Endothelial cell of umbilical vein (primary cell): ENCODE results near the gene KLF3. TPM values are rescaled to one million over a fixed set of nuclear protein-coding genes. Genes with fewer than 3 reads are reported as not detected.

ENCODE experiments used
- BruUV-seq: library from RNA; stranded (reverse); fragments of 400-500 nt; replicated peaks from 2 replicates; lab custom pipeline; 2021; lab: Mats Ljungman, UMichigan
- CTCF ChIA-PET: fragments of 300-600, 350-600 bp; sonication (Branson Sonifier 250); formaldehyde crosslinking; loops from one replicate; lab custom pipeline; 2021; ENCODE audit warnings: antibody characterized with exemption, inconsistent platforms; lab: Charles Lee
- POLR2A ChIA-PET: fragments of 300-600, 350-600 bp; sonication (Branson Sonifier 250); formaldehyde crosslinking; loops from one replicate; lab custom pipeline; 2021; ENCODE audit warnings: antibody characterized with exemption, inconsistent platforms; lab: Charles Lee
- DNase-seq: peaks from one replicate; pipeline ENCODE4 v3.0.0-alpha.2; 2011; ENCODE audit warnings: low read depth, low spot score
- FAIRE-seq: peaks from 2 replicates; lab custom pipeline; 2011; peaks lifted over from hg19 to GRCh38; lab: Jason Lieb, UNC
- H2AFZ ChIP-seq: 2 replicates; pipeline ENCODE4 v1.6.0; 2012; ENCODE audit warnings: low read depth, low read length, control low read depth, inconsistent platforms
- H3K27ac ChIP-seq: 2 replicates; pipeline ENCODE4 v1.5.1; 2011; ENCODE audit warnings: low read depth, mild to moderate bottlenecking, control low read depth, low read length, moderate library complexity; ENCODE audit not compliant: insufficient read depth
- H3K27me3 ChIP-seq, 2 experiments: 2 replicates each; pipeline versions ENCODE4 v1.6.0 to v1.6.1; 2011; ENCODE audit warnings: low read length in 2 of 2, mixed read lengths in 1 of 2; ENCODE audit not compliant: control insufficient read depth in 2 of 2, insufficient read depth in 2 of 2
- H3K36me3 ChIP-seq, 2 experiments: 2 replicates in 1 of 2; 3 replicates in 1 of 2; pipeline ENCODE4 v1.5.1; 2011; ENCODE audit warnings: low read length in 2 of 2, mild to moderate bottlenecking in 1 of 2, moderate library complexity in 1 of 2; ENCODE audit not compliant: control insufficient read depth in 2 of 2, insufficient read depth in 2 of 2; ENCODE audit errors: extremely low read depth in 1 of 2
- H3K4me1 ChIP-seq: 3 replicates; pipeline ENCODE4 v1.5.1; 2011; ENCODE audit warnings: mild to moderate bottlenecking, low read length; ENCODE audit not compliant: control insufficient read depth, insufficient read depth; ENCODE audit errors: extremely low read depth
- H3K4me2 ChIP-seq: 2 replicates; pipeline ENCODE4 v1.6.1; 2011; ENCODE audit warnings: low read length, control low read depth, mixed read lengths; ENCODE audit not compliant: insufficient read depth
- H3K4me3 ChIP-seq, 3 experiments: fragments of 200-600 bp in 1 of 3; sonication (generic), shearing (Covaris generic) in 1 of 3; replicated peaks in 1 of 3; 2 replicates each; pipeline ENCODE4 v1.5.1; 2011 to 2016; ENCODE audit warnings: control low read depth in 3 of 3, low read length in 3 of 3, mild to moderate bottlenecking in 2 of 3, inconsistent platforms in 1 of 3, low read depth in 1 of 3, moderate library complexity in 1 of 3; ENCODE audit not compliant: insufficient read depth in 1 of 3
- H3K79me2 ChIP-seq: 2 replicates; pipeline ENCODE4 v1.6.0; 2012; ENCODE audit warnings: low read length, inconsistent platforms; ENCODE audit not compliant: control insufficient read depth, insufficient read depth
- H3K9ac ChIP-seq: replicated peaks from 2 replicates; pipeline ENCODE3; 2011; ENCODE audit warnings: low read length, control low read depth; ENCODE audit not compliant: insufficient read depth; ENCODE audit errors: extremely low read depth
- H3K9me1 ChIP-seq: replicated peaks from 3 replicates; pipeline ENCODE4 v1.6.0; 2011; ENCODE audit warnings: mild to moderate bottlenecking, low read length; ENCODE audit not compliant: control insufficient read depth, insufficient read depth; ENCODE audit errors: extremely low read depth
- H3K9me3 ChIP-seq: replicated peaks from 2 replicates; pipeline ENCODE4 v1.5.1; 2012; ENCODE audit warnings: low read length, inconsistent platforms; ENCODE audit not compliant: control insufficient read depth, insufficient read depth
- H4K20me1 ChIP-seq: replicated peaks from 2 replicates; pipeline ENCODE3; 2011; ENCODE audit warnings: mild to moderate bottlenecking, low read length; ENCODE audit not compliant: control insufficient read depth, insufficient read depth; ENCODE audit errors: extremely low read depth
- CTCF ChIP-seq, 2 donors: IDR thresholded peaks; 1 replicate in 1 of 2; 2 replicates in 1 of 2; pipeline ENCODE4 v1.5.1; 2011; ENCODE audit warnings: low read length in 2 of 2, mild to moderate bottlenecking in 2 of 2, moderate library complexity in 2 of 2, control low read depth in 1 of 2, inconsistent platforms in 1 of 2, low read depth in 1 of 2; ENCODE audit not compliant: insufficient read depth in 1 of 2; ENCODE audit errors: extremely low read depth in 1 of 2
- EZH2 ChIP-seq: IDR thresholded peaks from 2 replicates; pipeline ENCODE4 v1.6.1; 2012; ENCODE audit warnings: borderline replicate concordance, low read depth, mild to moderate bottlenecking, moderate library complexity, low read length, inconsistent platforms; ENCODE audit not compliant: severe bottlenecking
- FOS ChIP-seq: IDR thresholded peaks from 2 replicates; pipeline ENCODE4 v1.6.1; 2011; ENCODE audit warnings: mild to moderate bottlenecking, low read length, moderate library complexity, borderline replicate concordance; ENCODE audit not compliant: insufficient read depth
- GATA2 ChIP-seq: IDR thresholded peaks from 2 replicates; pipeline ENCODE4 v1.7.0; 2011; ENCODE audit warnings: low read depth, mild to moderate bottlenecking, moderate library complexity, mixed read lengths, low read length; ENCODE audit not compliant: insufficient read length, insufficient read depth
- JUN ChIP-seq: IDR thresholded peaks from 2 replicates; pipeline ENCODE4 v1.6.1; 2011; ENCODE audit warnings: borderline replicate concordance, low read depth; ENCODE audit not compliant: insufficient read length, insufficient read depth
- MAX ChIP-seq: IDR thresholded peaks from 2 replicates; pipeline ENCODE4 v1.6.1; 2011; ENCODE audit not compliant: insufficient read depth, insufficient read length
- MYC ChIP-seq: IDR thresholded peaks from one replicate; pipeline ENCODE4 v1.6.1; 2011; ENCODE audit warnings: mild to moderate bottlenecking, low read depth, low read length
- POLR2A ChIP-seq: IDR thresholded peaks from 2 replicates; pipeline ENCODE4 v1.6.1; 2012; ENCODE audit warnings: low read depth, mild to moderate bottlenecking, control low read depth, low read length
- POLR2AphosphoS5 ChIP-seq: IDR thresholded peaks from 2 replicates; pipeline ENCODE4 v1.6.1; 2012; ENCODE audit warnings: low read depth, mild to moderate bottlenecking, control low read depth, low read length, moderate library complexity; ENCODE audit not compliant: insufficient read depth
- dilution Hi-C: fragments of 300-500 bp; cut with MboI; formaldehyde crosslinking; loops from one replicate; pipeline ENCODE4 v1.15.0; 2019; ENCODE audit warnings: low sequenced_read_pairs; ENCODE audit not compliant: extremely low pct_ligation_motif_present
- intact Hi-C: fragments of 100-400 bp; cut with micrococcal nuclease; formaldehyde crosslinking; loops from one replicate; pipeline ENCODE4 v1.10.0; 2022
- polyA plus RNA-seq, 4 experiments: library from polyadenylated mRNA; depleted of rRNA in 3 of 4; stranded (reverse) in 3 of 4; unstranded in 1 of 4; fragments of >200 nt; gene quantifications; 2 replicates each; pipeline versions ENCODE4 v1.2.1 to v1.2.3, GENCODE V29; 2011 to 2012; ENCODE audit warnings: missing spikeins in 1 of 4
- total RNA-seq: library from RNA; stranded (reverse); gene quantifications from 2 replicates; pipeline ENCODE4 v1.2.3, GENCODE V29; 2021

KLF3 gene
- total and polyA plus RNA-seq, 2 donors (not counting 3 experiments of a cell fraction or from before 2014, with no cell fraction given) = 27.7 to 50.5 TPM

GRCh38 chr4:38660838-38661237 lies 3.2 kb upstream of the KLF3 start:
- no TSS peak for BruUV-seq
- DNase-seq = no peak
- Histone ChIP-seq H3K4me1 (peaks cover 3% of the 10 kb centered on the region), H3K4me3 (no peak overlapping the region), H3K9me1 (no peaks in the 10 kb centered on the region), H3K79me2 (peaks cover 17% of the 10 kb centered on the region), H3K27ac (no peak overlapping the region), H3K27me3 (peaks cover 0 to 3% of the 10 kb centered on the region in 2 experiments), H3K9me3 (no peaks in the 10 kb centered on the region), H2AFZ (no peak overlapping the region), H3K4me2 (no peak overlapping the region), H3K9ac (no peak overlapping the region), H4K20me1 (no peaks in the 10 kb centered on the region), H3K36me3 (no peaks in the 10 kb centered on the region)
- dilution Hi-C loops = loop anchor here (25.0 kb wide), 1 partner anchor 499 kb away; no protein-coding TSS in a partner anchor
- POLR2A ChIA-PET = no interaction called here
- intact Hi-C loops = loop anchor here (10.0 kb wide), 1 partner anchor 1394 kb away; the partner anchor contains the start of gene N4BP2
- TF ChIP-seq MYC = no peak
- no peak for TF ChIP-seq EZH2
- TF ChIP-seq POLR2A = no peak
- TF ChIP-seq FOS = no peak
- no peak for TF ChIP-seq POLR2AphosphoS5
- no peak for TF ChIP-seq GATA2
- no peak for FAIRE-seq
- CTCF ChIA-PET = interaction anchor here (1.3 kb wide), 1 partner anchor 341 kb away, joined by 4 read pairs; no protein-coding TSS in a partner anchor

DNA sequence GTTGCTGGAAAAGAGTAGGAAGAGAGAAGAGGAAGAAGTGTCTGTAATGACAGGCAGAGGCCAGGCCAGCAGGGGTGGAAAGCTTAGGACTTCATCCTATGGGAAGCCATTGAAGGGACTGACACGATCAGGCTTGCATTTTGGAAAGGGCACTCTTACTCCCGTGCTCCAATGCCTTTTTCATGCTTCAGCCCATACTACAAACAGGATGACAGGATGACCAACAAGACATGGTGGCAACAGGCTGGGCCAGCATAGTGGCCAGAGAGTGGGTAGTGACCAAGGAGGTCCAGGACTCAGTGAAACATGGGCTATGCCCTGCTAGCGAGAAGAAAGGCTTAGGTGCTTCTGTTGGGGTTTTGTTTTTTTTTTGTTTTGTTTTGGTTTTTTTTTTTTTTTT lies 2.6 kb upstream of the KLF3 start:
- Histone ChIP-seq H3K4me3 (no peak overlapping the region), H3K27ac (no peak overlapping the region), H3K9me3 (no peaks in the 10 kb centered on the region), H3K79me2 (peaks cover 23% of the 10 kb centered on the region), H3K9ac (no peak overlapping the region), H3K4me2 (no peak overlapping the region), H3K9me1 (no peaks in the 10 kb centered on the region), H3K4me1 (peaks cover 6% of the 10 kb centered on the region), H2AFZ (no peak overlapping the region), H3K27me3 (peaks cover 0 to 2% of the 10 kb centered on the region in 2 experiments), H3K36me3 (no peaks in the 10 kb centered on the region), H4K20me1 (no peaks in the 10 kb centered on the region)
- no TSS peak for BruUV-seq
- CTCF ChIA-PET = no interaction called here
- no peak for DNase-seq
- POLR2A ChIA-PET = no interaction called here
- dilution Hi-C loops = loop anchor here (25.0 kb wide), 1 partner anchor 499 kb away; no protein-coding TSS in a partner anchor
- no peak for FAIRE-seq
- TF ChIP-seq JUN = no peak
- TF ChIP-seq EZH2 = no peak
- TF ChIP-seq MAX = no peak
- TF ChIP-seq GATA2 = no peak
- no peak for TF ChIP-seq CTCF (IDR thresholded peaks at IDR 0.05; ENCODE audit: extremely low read depth in 1 of 2, insufficient read depth in 1 of 2, low read depth in 1 of 2, low read length in 2 of 2)
- TF ChIP-seq FOS = no peak
- TF ChIP-seq POLR2A = no peak
- no peak for TF ChIP-seq MYC
- TF ChIP-seq POLR2AphosphoS5 = no peak
- intact Hi-C loops = loop anchor here (10.0 kb wide), 1 partner anchor 1393 kb away; the partner anchor contains the start of gene N4BP2
